ENCODE data around the gene EGFR. TPM values are rescaled to one million over a fixed set of nuclear protein-coding genes. Genes with fewer than 3 reads are reported as not detected.

The EGFR gene
- total and polyA plus RNA-seq, 12 donors: 7.0 to 111 (median 71.6) TPM

- 76 to 87% (median 83%) methylated on average over 2 of the region's 2 CpGs for WGBS, 4 donors
- H3K36me3 ChIP-seq (replicated peaks in 1 of 2): no peaks in the 10 kb centered on the region
- no peak overlapping the region for H3K27ac ChIP-seq
- H3K4me1 ChIP-seq (replicated peaks in 1 of 2): peaks cover 5 to 11% of the 10 kb centered on the region in 2 donors
- intact Hi-C loops (cut with DNase I): no loop called here
- H3K9me3 ChIP-seq (replicated peaks in 1 of 3): no peaks in the 10 kb centered on the region
- no peak for DNase-seq
- no peak overlapping the region for H3K4me3 ChIP-seq
- H3K27me3 ChIP-seq: no peaks in the 10 kb centered on the region
- TF ChIP-seq CTCF (IDR thresholded peaks at IDR 0.05) (no peak), POLR2A (IDR thresholded peaks at IDR 0.05) (no peak)
These were observed 41.3 kb downstream of the EGFR start for GRCh38 chr7:55060085-55060484.

GRCh38 chr7:55060636-55061022, 41.8 kb downstream of the EGFR start:
- H3K4me1 ChIP-seq (replicated peaks in 1 of 2): peaks cover 10 to 16% of the 10 kb centered on the region in 2 donors
- peak in 1 of 7 donors; percentile 21 for DNase-seq
- H3K9me3 ChIP-seq (replicated peaks in 1 of 3): no peaks in the 10 kb centered on the region
- H3K4me3 ChIP-seq: no peak overlapping the region
- intact Hi-C loops (cut with DNase I): no loop called here
- TF ChIP-seq CTCF (IDR thresholded peaks at IDR 0.05) (no peak), POLR2A (IDR thresholded peaks at IDR 0.05) (no peak)
- no peaks in the 10 kb centered on the region for H3K36me3 ChIP-seq (replicated peaks in 1 of 2)
- no peak overlapping the region for H3K27ac ChIP-seq
- WGBS, 4 donors: 84 to 85% (median 85%) methylated on average over 2 to 6 of the region's 6 CpGs
- no peaks in the 10 kb centered on the region for H3K27me3 ChIP-seq

- no peaks in the 10 kb centered on the region for H3K27me3 ChIP-seq
- no peaks in the 10 kb centered on the region for H3K36me3 ChIP-seq (replicated peaks in 1 of 2)
- no peak for TF ChIP-seq POLR2A (IDR thresholded peaks at IDR 0.05)
- no peak for TF ChIP-seq CTCF (IDR thresholded peaks at IDR 0.05)
- DNase-seq: peak in 1 of 7 donors; percentile 34
- H3K9me3 ChIP-seq (replicated peaks in 1 of 3): no peaks in the 10 kb centered on the region
- peaks cover 20 to 28% of the 10 kb centered on the region in 2 donors for H3K4me1 ChIP-seq (replicated peaks in 1 of 2)
- H3K4me3 ChIP-seq: no peak overlapping the region
- 82 to 86% (median 84%) methylated on average over 10 of the region's 10 CpGs for WGBS, 4 donors
- no peak overlapping the region for H3K27ac ChIP-seq
- intact Hi-C loops (cut with DNase I): no loop called here
These were observed 43.1 kb downstream of the EGFR start for GRCh38 chr7:55061726-55062499.

GRCh38 chr7:55063061-55063460, 44.2 kb downstream of the EGFR start:
- 79 to 87% (median 81%) methylated on average over 7 of the region's 7 CpGs for WGBS, 4 donors
- no peak for TF ChIP-seq CTCF (IDR thresholded peaks at IDR 0.05)
- no peak for TF ChIP-seq POLR2A (IDR thresholded peaks at IDR 0.05)
- Histone ChIP-seq H3K36me3 (replicated peaks in 1 of 2) (no peaks in the 10 kb centered on the region), H3K4me1 (replicated peaks in 1 of 2) (peaks cover 20 to 28% of the 10 kb centered on the region in 2 donors), H3K9me3 (replicated peaks in 1 of 3) (no peaks in the 10 kb centered on the region), H3K27me3 (no peaks in the 10 kb centered on the region), H3K27ac (no peak overlapping the region), H3K4me3 (no peak overlapping the region)
- intact Hi-C loops (cut with DNase I): no loop called here
- DNase-seq: no peak

Measured in adrenal gland (tissue), 12 donors.